ENCODE data around the gene ARG1.

Gene ARG1

DNA sequence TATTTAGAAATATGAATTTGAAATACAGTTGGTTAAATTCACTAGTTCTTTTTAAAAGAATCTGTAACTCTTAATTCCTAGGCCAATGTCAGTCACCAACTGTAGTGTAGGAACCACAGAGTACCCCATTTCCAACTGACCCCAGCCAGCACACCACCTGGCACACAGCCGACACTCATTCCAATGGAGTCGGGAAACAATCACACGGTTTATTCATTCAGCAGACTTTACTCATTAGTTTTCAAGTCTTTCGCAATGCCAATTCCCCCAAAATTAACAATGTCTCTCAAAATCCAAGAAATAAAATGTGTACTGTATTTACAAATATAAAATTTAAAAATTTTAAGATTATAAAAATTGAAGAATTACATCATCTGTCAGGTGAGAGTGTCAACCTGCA, 13.5 kb downstream of the ARG1 start:
- no peak for DNase-seq (ENCODE audit: low read depth)

DNA sequence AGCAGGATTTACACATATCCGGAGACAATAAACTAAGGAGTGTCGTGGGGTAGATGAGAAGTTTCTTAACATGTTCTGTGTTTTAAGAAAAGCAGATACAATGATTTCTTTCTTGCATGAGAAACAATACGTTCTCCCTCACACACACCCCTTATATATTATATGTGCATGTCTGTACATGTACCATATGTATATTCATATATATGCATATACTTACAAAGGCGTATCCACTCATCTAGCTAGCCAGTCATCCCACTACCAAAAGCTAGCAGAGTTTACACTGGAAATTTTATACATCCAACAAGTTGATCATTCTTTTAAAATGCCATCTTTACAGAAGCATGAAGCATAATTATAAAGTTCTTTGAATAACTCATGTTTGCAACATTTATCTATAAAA, 14.9 kb downstream of the ARG1 start:
- DNase-seq (ENCODE audit: low read depth), result no peak

DNA sequence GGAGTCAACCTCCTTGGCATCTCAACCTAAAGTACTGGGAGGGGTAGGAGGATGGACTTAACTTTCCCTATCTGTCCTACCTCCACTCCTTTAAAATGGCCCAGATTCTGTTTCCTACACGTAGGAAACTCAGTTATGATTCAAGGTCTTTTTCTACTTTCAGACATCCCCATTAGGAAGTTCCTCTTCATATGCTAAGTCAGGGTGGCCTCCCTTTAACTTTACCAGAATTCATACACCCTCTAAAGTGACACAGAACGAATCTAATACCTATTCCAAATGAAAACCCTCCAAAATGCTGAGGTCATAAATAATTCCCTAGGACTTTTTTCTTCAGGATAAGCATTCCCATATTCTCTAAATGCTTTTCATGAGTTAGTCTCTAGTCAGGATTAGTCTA, 15.6 kb downstream of the ARG1 start:
- DNase-seq (ENCODE audit: low read depth), result no peak

DNA sequence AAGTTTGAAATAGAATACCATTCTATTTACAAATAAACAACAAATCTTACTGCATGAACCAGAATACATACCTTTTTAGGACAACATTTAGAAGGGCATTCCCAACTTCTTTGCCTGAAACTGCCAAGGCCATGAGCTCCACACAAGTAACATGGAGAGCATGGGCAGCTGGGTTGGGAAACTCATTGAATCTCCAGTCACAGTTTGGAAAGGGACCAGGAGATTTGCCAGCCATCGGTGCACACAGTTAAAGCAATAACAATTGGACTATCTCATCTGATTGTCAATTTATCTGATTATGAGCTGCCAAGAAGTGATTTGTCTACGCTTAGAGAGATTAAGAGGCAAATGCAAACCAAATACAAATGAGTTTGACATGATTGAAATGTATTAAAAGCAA, 19.9 kb downstream of the ARG1 start:
- no peak for DNase-seq (ENCODE audit: low read depth)

- DNase-seq (ENCODE audit: low read depth), result no peak
These were observed 21.0 kb downstream of the ARG1 start for GRCh38 chr6:131594074-131594473.

GRCh38 chr6:131597446-131597845, 24.4 kb downstream of the ARG1 start:
- no peak for DNase-seq (ENCODE audit: low read depth)

- DNase-seq (ENCODE audit: low read depth), result no peak
These were observed 27.7 kb downstream of the ARG1 start for GRCh38 chr6:131600716-131601115.

- DNase-seq (ENCODE audit: low read depth), result peak; percentile 87
These were observed 29.8 kb downstream of the ARG1 start for GRCh38 chr6:131602781-131603312.

DNA sequence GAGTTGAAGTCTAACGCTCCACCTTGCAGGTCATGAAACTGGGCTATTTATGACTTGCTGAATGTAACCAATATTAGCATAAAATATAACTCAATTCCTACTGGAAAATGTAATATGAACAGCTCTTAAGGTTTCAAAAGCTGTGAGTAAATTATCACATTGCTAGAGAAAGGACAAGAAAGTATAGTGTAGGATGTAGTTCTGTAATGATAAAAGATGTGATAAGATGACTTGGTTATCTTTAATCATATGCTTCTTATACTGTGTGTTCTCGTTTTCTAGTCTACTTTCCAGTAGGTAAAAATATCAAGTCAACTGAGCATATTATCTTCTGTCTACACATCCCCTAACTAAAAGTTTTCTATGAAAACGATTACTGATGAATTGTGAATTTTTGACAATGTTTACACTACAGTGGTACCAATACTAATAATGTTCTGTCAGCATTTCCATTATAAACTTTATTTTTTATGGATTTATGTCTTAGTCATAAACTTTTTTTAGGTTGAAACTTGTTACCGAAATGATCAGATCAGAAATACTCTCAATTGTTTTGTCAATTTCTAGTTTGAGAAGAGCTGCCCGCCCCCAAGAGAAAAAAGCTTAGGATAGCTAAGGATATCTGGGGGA, 40.4 kb downstream of the ARG1 start:
- no peak for DNase-seq (ENCODE audit: low read depth)

- no peak for DNase-seq (ENCODE audit: low read depth)
These were observed 42.2 kb downstream of the ARG1 start for GRCh38 chr6:131615275-131615674.

GRCh38 chr6:131627724-131628682, 55.0 kb downstream of the ARG1 start, which contains the start of gene MED23:
Gene MED23, minus strand, starts transcription at chr6:131628242. Its CDS starts 193 bp downstream, at chr6:131628049.
- DNase-seq (ENCODE audit: low read depth), result peak; percentile 69

- DNase-seq (ENCODE audit: low read depth), result no peak
These were observed 55.7 kb downstream of the ARG1 start for GRCh38 chr6:131628726-131629125.

GRCh38 chr6:131629651-131630050, 56.6 kb downstream of the ARG1 start:
- no peak for DNase-seq (ENCODE audit: low read depth)

- DNase-seq (ENCODE audit: low read depth), result no peak
These were observed 58.7 kb downstream of the ARG1 start for GRCh38 chr6:131631625-131632289.
